Mammary epithelial cell (primary cell): Measurements from ENCODE around the gene RCOR3.

Experiments
- CTCF ChIP-seq, 2 donors: IDR thresholded peaks in 1 of 2; conservative IDR thresholded peaks in 1 of 2; 2 replicates each; pipeline ENCODE4 v1.5.1; 2011 to 2012; ENCODE audit warnings: inconsistent platforms in 2 of 2, low read length in 2 of 2, mild to moderate bottlenecking in 2 of 2, control low read depth in 1 of 2, low read depth in 1 of 2; ENCODE audit not compliant: insufficient read depth in 1 of 2; ENCODE audit errors: extremely low read depth in 1 of 2
- EZH2 ChIP-seq: IDR thresholded peaks from 2 replicates; pipeline ENCODE4 v1.6.1; 2012; ENCODE audit warnings: low read length, inconsistent platforms, borderline replicate concordance

- TF ChIP-seq CTCF (conservative IDR thresholded peaks at IDR 0.05 in 1 of 2, IDR thresholded peaks at IDR 0.05 in 1 of 2; ENCODE audit: extremely low read depth in 1 of 2, insufficient read depth in 1 of 2, low read depth in 1 of 2, low read length in 2 of 2) (no peak), EZH2 (no peak)
Observed at GRCh38 chr1:211210052-211210451, 49.1 kb upstream of the RCOR3 start.
